Mesodermal cell (in vitro differentiated cells): ENCODE data around the gene ABTB1.

Experiments used
- H3K27ac ChIP-seq: 2 replicates; pipeline ENCODE4 v1.7.0; 2013; ENCODE audit warnings: mild to moderate bottlenecking, low read depth, low read length, moderate library complexity; ENCODE audit not compliant: severe bottlenecking
- H3K36me3 ChIP-seq: 2 replicates; pipeline ENCODE4 v1.7.1; 2013; ENCODE audit warnings: mild to moderate bottlenecking, low read length, moderate library complexity; ENCODE audit not compliant: control insufficient read depth, insufficient read depth
- H3K4me1 ChIP-seq: one replicate; pipeline ENCODE4 v1.7.1; 2013; ENCODE audit warnings: mild to moderate bottlenecking, low read length; ENCODE audit not compliant: insufficient read depth, control insufficient read depth, poor library complexity, severe bottlenecking
- H3K4me3 ChIP-seq: 2 replicates; pipeline ENCODE4 v1.7.0; 2013; ENCODE audit warnings: low read length, control low read depth, mild to moderate bottlenecking; ENCODE audit not compliant: insufficient read depth, poor library complexity, severe bottlenecking; ENCODE audit errors: extremely low read depth
- H3K9me3 ChIP-seq: 2 replicates; pipeline ENCODE4 v1.7.1; 2013; ENCODE audit warnings: mild to moderate bottlenecking, low read length, moderate library complexity; ENCODE audit not compliant: control insufficient read depth
- WGBS, 2 experiments: methylation state at CpG; one replicate each; pipeline ENCODE4 v1.1.5; 2013; ENCODE audit warnings: missing lambda C conversion rate in 2 of 2; ENCODE audit not compliant: insufficient coverage in 2 of 2; 5-methylcytosine and 5-hydroxymethylcytosine counted together

Gene ABTB1

GRCh38 chr3:127707851-127708411 is 35.2 kb downstream of the ABTB1 start:
- 70 to 73% methylated on average over 10 to 11 of the region's 13 CpGs for WGBS, 2 experiments
- Histone ChIP-seq H3K4me3 (no peak overlapping the region), H3K27ac (no peak overlapping the region), H3K4me1 (peaks cover 7% of the 10 kb centered on the region), H3K9me3 (no peaks in the 10 kb centered on the region), H3K36me3 (no peaks in the 10 kb centered on the region)

- peaks cover 7% of the 10 kb centered on the region for H3K4me1 ChIP-seq
- H3K9me3 ChIP-seq, result no peaks in the 10 kb centered on the region
- no peaks in the 10 kb centered on the region for H3K36me3 ChIP-seq
- no peak overlapping the region for H3K4me3 ChIP-seq
- no peak overlapping the region for H3K27ac ChIP-seq
- 75 to 80% methylated on average over 1 of the region's 2 CpGs for WGBS, 2 experiments
Measured at GRCh38 chr3:127708837-127709236, 36.1 kb downstream of the ABTB1 start.

GRCh38 chr3:127709320-127710060 is 36.7 kb downstream of the ABTB1 start:
- Histone ChIP-seq H3K4me1 (peaks cover 7% of the 10 kb centered on the region), H3K4me3 (no peak overlapping the region), H3K36me3 (no peaks in the 10 kb centered on the region), H3K9me3 (no peaks in the 10 kb centered on the region), H3K27ac (no peak overlapping the region)
- WGBS, 2 experiments, result 74 to 80% methylated on average over 3 of the region's 3 CpGs

GRCh38 chr3:127710155-127710941 is 37.6 kb downstream of the ABTB1 start:
- Histone ChIP-seq H3K4me3 (no peak overlapping the region), H3K4me1 (peaks cover 7% of the 10 kb centered on the region), H3K27ac (no peak overlapping the region), H3K9me3 (no peaks in the 10 kb centered on the region), H3K36me3 (no peaks in the 10 kb centered on the region)
- 88 to 95% methylated on average over 16 to 18 of the region's 18 CpGs for WGBS, 2 experiments

- no peak overlapping the region for H3K27ac ChIP-seq
- 78 to 95% methylated on average over 11 to 14 of the region's 14 CpGs for WGBS, 2 experiments
- H3K9me3 ChIP-seq, result no peaks in the 10 kb centered on the region
- H3K4me1 ChIP-seq, result peaks cover 7% of the 10 kb centered on the region
- no peaks in the 10 kb centered on the region for H3K36me3 ChIP-seq
- no peak overlapping the region for H3K4me3 ChIP-seq
Measured at GRCh38 chr3:127711021-127711695, 38.4 kb downstream of the ABTB1 start.

GRCh38 chr3:127711896-127712295 is 39.1 kb downstream of the ABTB1 start:
- H3K27ac ChIP-seq, result no peak overlapping the region
- H3K36me3 ChIP-seq, result no peaks in the 10 kb centered on the region
- H3K9me3 ChIP-seq, result no peaks in the 10 kb centered on the region
- 91 to 94% methylated on average over 13 to 14 of the region's 14 CpGs for WGBS, 2 experiments
- H3K4me3 ChIP-seq, result no peak overlapping the region
- H3K4me1 ChIP-seq, result peaks cover 7% of the 10 kb centered on the region

GRCh38 chr3:127712461-127712860 is 39.7 kb downstream of the ABTB1 start:
- no peak overlapping the region for H3K4me3 ChIP-seq
- no peaks in the 10 kb centered on the region for H3K9me3 ChIP-seq
- H3K27ac ChIP-seq, result no peak overlapping the region
- H3K4me1 ChIP-seq, result peaks cover 7% of the 10 kb centered on the region
- WGBS, 2 experiments, result 90 to 92% methylated on average over 9 of the region's 9 CpGs
- no peaks in the 10 kb centered on the region for H3K36me3 ChIP-seq

GRCh38 chr3:127712881-127713771 is 40.4 kb downstream of the ABTB1 start:
- 91 to 96% methylated on average over 6 to 9 of the region's 9 CpGs for WGBS, 2 experiments
- Histone ChIP-seq H3K4me1 (peaks cover under 1% of the 10 kb centered on the region), H3K4me3 (no peak overlapping the region), H3K36me3 (no peaks in the 10 kb centered on the region), H3K9me3 (no peaks in the 10 kb centered on the region), H3K27ac (no peak overlapping the region)

GRCh38 chr3:127714125-127714571 is 41.4 kb downstream of the ABTB1 start:
- Histone ChIP-seq H3K4me1 (no peaks in the 10 kb centered on the region), H3K27ac (no peak overlapping the region), H3K4me3 (no peak overlapping the region), H3K36me3 (no peaks in the 10 kb centered on the region), H3K9me3 (no peaks in the 10 kb centered on the region)
- 87 to 91% methylated on average over 7 to 8 of the region's 10 CpGs for WGBS, 2 experiments

- no peaks in the 10 kb centered on the region for H3K4me1 ChIP-seq
- no peaks in the 10 kb centered on the region for H3K36me3 ChIP-seq
- 92 to 98% methylated on average over 2 to 4 of the region's 5 CpGs for WGBS, 2 experiments
- H3K9me3 ChIP-seq, result no peaks in the 10 kb centered on the region
- H3K27ac ChIP-seq, result no peak overlapping the region
- no peak overlapping the region for H3K4me3 ChIP-seq
Measured at GRCh38 chr3:127714866-127715265, 42.1 kb downstream of the ABTB1 start.
